Uterus (tissue), 2 donors: ENCODE measurements around the gene WDFY4.

Experiments
- CTCF ChIP-seq, 4 experiments: fragments of 200-600 bp in 2 of 4; fragments of 450-650 bp in 2 of 4; sonication (generic) in 2 of 4; IDR thresholded peaks; one replicate each; pipeline ENCODE4 v1.5.1; 2016 to 2019; ENCODE audit warnings: antibody characterized with exemption in 4 of 4, mild to moderate bottlenecking in 2 of 4, moderate library complexity in 1 of 4
- POLR2A ChIP-seq, 2 donors: fragments of 450-650 bp; IDR thresholded peaks; one replicate each; pipeline ENCODE4 v1.6.1; 2016; ENCODE audit warnings: antibody characterized with exemption in 2 of 2, mild to moderate bottlenecking in 1 of 2, moderate library complexity in 1 of 2

- TF ChIP-seq CTCF (IDR thresholded peaks at IDR 0.05) (no peak), POLR2A (IDR thresholded peaks at IDR 0.05) (no peak)
These were observed 15.4 kb downstream of the WDFY4 start for GRCh38 chr10:48700071-48700470.
